NCI-H526 treated with DMSO at 0.1 percent for 48 hours (cell line): ENCODE data around the gene NBEAL2.
A peak's percentile ranks its signal among the peaks of the same experiment; 100 is the strongest.

Experiments
- DNase-seq: peaks from one replicate; lab custom pipeline; 2025; lab: John Stamatoyannopoulos, UW

The NBEAL2 gene

DNA sequence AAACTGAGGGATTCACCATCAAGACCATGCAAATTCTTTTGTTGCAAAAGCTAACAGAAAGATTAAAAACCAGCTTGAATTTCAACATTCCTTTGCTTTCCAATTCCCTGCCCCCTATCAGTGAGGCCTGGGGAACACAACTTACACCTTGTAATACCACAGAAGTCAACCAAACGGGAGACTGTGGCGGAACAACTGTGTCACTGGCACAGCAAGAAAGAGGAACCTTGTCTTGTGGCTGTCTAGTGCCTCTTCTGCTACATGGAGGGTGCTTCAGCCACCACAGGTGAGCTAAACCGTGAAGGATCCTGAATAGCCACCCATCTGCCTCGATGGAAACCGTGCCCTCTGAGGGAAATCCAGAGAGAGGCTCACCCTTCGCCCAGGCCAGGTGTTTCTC is 14.3 kb upstream of the NBEAL2 start:
- DNase-seq = no peak

DNA sequence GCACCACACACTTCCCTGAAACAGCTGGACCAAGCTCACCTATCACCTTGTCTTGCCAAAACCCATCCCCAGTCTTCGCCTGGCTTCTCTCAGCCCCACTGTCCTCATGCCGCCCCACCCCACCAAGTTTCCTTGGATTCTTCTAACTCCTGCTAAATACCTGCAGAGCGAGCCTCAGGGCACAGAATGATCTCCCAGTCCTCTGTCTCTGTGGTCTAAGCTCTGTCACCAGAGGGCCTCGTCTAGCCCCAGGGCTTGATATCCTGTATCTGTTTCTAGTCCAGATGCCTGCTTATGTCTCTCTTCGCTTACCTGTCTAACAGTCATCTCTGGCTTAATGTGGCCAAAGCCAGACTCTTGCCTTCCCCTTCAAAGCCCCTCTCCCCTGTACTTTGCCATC is 12.7 kb upstream of the NBEAL2 start:
- no peak for DNase-seq

DNA sequence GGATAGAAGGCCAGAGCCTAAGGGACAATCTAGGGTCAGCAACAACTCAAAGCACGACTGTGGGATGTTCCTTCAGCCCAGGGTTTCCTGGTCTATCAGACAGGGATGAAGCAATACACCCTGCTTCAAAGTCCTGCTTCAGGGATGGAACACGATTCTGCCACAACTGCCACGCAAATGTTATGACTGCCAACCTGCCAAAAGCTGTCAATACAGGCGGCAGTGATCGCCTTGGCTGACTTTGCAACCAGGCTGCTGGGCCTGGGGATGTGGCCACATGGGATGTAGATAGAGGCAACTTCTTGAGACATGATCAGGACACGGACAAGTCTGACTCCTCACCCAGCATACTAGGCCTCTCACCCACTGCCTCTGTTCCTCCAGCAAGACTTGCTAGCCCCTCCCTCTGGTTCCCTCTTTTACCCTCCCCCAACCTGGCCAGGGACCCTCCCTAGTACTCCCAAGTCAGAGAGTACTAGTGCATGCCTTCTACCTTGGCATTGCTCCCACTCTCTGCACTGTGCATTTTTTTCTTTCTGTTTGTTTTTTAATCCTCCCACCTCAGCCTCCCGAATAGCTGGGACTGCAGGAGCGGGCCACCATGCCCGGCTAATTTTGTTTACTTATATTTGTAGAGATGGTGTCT is 10.6 kb upstream of the NBEAL2 start:
- no peak for DNase-seq

DNA sequence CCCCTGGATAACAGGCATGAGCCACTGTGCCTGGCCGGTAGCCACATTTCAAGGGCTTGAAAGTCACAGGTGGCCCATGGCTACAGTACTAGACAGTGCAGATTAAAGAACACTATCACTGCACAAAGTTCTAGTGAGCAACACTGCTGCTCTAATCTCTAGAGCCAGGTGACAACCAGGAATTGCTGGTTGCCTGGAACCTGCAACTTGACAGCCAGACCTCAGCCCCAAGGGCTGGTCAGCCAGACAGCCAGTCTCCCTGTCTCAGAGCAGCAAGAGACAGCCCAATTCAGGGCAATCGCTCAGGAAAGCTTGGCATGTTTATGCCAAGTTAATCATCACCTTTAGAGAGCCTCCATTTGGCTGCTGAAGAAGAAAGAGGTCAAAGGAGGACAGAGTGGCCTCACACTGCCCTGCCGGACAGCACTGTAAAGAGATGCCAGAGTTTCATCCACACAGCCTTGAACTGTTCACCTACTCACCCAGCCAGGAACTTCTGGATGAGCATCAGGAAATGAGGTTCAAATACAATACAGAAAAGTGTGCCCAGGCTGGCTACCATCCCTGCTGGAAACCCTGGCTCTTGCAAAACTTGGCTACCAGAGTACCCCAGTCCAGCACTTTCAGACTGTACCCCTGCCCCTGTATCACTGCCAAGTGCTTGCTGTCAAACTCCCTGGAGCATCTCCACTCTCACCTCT is 8.9 kb upstream of the NBEAL2 start:
- DNase-seq = no peak

DNA sequence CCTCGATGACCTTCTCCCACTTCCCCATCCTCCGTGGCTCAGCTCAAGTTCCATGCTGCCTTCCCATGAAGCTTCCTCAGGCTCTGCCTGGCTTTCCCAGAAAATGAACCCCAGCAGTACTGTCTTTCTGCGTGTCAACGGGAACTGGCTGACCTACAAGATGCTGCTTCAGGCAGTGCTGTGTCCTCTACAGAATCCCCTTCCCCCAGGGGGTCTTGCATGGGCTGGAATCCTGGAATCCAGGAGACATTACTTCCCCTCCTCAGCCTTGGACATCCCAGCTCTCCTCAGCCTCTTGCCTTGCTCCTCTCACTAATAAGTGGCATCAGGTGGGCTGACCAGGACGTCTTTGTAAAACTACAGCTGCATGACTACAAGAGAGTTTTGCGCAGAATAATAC is 8.3 kb upstream of the NBEAL2 start:
- DNase-seq = no peak

DNA sequence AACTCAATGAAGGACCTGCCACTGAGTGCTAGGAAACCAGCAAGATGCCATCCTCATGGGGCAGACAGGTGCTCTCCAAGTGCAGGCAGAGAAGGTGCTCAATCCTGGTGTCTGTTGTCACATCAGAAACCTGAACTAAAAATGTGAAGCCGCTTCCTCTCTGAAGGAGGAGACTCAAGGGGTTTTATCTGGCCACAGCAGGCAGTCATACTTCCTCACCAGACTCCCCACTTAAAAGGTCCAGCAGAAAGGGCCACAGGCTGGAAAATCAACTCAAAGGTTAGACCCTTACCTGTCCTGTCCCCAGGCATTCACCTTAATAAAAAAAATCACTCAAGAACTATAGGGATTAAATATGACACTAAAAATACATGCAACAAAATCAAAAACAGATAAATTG is 7.7 kb upstream of the NBEAL2 start:
- DNase-seq = no peak

DNA sequence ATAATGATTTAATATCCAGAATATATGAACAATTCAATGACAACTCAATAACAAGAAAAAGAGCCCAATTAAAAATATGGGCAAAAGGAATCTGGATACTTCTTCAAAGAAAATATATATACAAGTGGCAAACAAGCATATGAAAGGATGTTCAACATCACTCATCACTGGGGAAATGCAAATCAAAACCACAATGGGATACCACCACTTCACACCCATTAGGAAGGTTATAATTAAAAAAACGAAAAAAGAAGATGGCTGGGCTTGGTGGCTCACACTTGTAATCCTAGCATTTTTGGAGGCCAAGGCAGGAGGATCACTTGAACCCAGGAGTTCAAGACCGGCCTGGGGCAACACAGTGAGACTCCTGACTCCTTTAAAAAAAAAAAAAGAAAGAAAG is 7.1 kb upstream of the NBEAL2 start:
- no peak for DNase-seq

DNA sequence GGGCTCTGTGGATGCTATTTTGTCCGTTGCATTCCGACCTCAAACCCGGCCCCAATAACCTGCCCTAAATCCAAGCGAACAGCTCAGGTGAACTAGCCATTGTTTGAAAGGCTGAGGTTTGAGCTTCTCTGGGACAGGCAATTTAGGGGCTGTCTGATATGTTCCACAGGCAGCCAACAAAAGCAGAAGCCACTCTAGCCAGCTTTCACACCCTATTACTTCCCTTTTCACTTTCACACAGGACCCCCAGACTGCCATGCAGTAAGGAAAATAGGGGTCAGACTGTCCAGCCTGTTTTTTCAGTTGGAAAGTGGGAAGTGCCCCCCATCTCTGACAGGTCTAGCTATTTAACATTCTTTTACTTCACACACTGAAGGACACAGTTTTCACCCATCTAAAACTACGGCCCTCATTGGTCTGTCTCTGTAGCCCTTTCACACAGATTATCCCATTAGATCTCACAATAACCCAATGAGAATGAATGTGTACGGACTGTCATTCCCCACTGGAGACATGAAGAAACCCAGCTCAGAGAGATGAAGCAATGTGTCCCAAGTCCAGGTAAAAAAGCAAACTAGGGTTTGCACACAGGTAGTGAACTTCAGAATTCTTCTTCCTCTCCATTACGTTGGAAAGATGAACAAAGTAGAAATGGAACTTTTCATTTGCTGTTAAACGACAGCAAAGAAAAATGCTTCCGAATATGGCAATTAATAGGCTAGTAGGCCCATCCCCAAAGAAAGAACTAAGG is 4.9 kb upstream of the NBEAL2 start:
- no peak for DNase-seq

DNA sequence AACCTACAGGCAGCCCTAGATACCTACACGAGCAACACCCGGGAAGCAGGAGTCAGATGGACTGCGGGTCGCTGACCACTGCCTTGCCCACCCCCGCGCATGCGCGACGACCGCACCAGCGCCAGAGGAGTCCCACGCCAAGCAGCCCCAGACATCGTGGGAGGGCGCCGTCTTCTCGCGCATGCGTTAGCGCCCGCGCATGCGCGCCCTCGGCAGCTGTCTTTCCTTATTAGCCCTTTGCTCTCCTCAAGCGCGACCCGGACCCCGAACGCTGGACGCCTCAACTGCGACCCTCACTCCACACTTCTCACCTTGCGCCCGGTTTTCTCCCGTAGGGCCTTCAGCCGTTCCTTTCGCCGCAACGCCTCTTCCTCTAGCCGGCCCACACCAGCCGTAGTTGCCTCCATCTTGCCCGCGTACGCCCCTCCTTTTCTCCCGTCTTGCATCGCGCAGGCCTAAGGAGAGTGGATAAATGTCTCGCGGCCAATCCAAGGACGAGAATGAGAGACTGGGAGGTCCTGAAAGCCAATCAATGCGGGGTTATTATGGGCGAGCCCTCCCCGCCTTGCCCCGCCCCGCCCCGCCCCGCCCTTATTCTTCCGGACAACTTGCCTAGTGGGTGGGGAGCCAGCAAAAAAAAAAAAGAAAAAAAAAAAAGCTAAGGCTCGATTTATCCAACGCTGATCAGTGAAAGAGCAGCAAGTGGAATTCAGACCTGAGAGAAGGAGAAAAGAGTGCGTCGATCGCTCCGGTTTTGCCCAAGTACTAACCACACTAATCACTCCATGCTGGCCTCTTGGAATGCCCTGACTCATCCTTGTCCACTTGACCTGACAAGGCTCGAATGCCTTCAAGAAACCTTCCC is 2.9 kb upstream of the NBEAL2 start, which contains the start of gene CCDC12:
TSS of gene CCDC12 (minus strand) at position 420 of the 865 bp plus-strand sequence. CDS start at position 407, 13 bp downstream.
- DNase-seq = peak; percentile 96

DNA sequence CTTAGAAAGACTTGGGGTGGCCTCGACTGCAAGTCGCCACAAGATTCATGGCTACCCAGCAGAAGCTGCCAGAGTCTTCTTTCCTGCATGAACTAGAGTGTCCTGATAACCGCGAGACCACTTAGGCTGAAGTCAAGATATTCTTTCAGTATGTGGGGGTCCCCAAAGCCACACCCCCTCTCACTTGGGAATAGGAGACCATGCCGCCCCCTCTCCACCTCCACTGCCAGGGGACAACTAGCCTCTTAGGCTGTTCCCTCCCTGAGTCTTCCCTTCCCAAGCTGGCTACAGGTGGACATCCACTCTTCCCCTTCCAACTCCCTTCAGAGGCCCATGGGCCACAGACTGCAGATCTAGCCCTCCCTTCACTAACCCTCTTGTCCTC is 1.7 kb upstream of the NBEAL2 start:
- no peak for DNase-seq

DNA sequence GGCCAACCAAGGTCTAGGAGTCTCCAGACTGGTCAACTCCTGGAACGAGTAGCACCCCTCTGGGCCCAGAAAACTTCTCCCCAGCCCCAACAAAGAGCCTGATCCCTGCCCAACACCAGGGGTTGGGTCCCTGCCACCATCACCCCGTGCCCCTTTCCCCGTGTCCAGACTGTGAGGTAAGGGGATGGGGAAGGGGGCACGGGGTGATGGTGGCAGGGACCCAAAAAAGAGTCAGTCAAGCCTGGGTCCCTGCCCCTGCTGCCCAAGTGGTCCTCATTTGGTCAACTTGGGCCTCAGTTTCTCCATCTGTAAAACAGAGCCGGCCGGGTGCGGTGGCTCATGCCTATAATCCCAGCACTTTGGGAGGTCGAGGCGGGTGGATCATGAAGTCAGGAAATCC is 1.1 kb upstream of the NBEAL2 start:
- no peak for DNase-seq

DNA sequence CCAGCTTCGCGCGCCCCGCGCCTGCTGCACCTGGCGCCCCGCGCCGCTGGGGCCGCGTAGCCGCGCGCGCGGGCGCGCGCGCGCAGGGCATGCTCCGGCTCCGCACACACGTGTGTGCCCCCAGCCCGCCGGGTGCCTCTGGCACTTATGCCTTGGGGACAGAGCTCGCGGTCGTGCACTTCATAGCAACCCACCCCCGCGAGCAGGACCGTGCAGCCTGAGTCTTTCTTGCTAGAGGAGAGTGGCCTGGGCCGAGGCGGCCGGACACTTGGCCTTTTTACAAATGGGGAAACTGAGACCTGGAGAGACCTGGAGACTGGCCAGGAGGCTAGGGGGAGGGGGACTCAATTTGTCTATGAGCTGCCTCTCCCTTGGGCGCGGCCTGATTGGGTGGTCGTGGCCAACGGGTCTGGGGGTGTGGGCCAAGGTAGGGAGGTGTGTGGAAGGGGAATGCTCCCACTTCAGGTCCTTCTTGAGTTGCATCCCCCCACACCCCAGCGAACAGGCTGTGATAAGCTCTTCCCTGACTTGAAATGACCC is 562 bp downstream of the NBEAL2 start:
- no peak for DNase-seq

DNA sequence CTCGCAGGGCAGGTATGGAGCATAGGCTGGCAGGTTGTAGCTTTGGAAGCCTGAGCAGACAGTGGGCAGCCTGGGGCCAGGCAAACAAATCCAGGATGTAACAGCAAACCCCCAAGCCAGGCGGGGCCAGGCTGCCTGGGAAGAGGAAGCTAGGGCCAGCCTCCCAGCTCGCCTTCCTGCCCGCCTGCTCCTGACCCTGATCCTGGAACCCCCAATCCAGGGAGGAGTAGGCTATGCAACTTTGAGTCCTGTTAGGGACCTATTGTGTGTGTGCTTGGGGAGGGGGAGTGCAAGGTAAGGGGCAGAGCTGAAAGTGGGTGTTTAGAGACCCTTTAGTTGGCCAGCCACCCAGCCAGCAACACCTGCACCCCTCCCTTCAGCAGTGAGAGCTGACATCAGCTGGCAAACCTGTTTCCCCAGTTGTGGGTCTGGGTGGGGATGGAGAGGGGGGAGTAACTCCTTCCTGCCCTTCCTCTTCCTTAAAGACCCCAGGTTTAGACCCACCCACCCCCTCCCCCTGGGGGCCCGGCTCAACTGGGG is 2.5 kb downstream of the NBEAL2 start:
- no peak for DNase-seq

DNA sequence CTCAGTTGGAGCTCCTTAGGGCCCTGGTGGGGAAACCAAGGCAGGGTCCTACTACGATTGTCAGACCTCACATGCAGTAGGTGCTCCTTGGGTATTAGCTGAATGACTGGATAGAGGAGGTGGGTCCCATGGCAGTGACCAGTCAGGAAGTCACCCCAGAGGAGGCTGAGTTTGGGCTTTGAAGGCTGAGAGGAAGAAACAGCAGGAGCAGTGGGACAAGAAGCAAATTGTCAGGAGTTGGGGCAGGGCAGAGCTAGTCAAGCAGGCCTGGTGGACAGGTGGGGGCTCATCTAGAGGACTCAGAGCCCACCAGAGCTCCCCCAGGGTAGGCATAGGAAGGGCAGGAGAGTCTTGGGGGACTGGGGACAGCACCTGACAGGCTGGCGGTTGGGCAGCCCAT is 3.1 kb downstream of the NBEAL2 start:
- DNase-seq = no peak

DNA sequence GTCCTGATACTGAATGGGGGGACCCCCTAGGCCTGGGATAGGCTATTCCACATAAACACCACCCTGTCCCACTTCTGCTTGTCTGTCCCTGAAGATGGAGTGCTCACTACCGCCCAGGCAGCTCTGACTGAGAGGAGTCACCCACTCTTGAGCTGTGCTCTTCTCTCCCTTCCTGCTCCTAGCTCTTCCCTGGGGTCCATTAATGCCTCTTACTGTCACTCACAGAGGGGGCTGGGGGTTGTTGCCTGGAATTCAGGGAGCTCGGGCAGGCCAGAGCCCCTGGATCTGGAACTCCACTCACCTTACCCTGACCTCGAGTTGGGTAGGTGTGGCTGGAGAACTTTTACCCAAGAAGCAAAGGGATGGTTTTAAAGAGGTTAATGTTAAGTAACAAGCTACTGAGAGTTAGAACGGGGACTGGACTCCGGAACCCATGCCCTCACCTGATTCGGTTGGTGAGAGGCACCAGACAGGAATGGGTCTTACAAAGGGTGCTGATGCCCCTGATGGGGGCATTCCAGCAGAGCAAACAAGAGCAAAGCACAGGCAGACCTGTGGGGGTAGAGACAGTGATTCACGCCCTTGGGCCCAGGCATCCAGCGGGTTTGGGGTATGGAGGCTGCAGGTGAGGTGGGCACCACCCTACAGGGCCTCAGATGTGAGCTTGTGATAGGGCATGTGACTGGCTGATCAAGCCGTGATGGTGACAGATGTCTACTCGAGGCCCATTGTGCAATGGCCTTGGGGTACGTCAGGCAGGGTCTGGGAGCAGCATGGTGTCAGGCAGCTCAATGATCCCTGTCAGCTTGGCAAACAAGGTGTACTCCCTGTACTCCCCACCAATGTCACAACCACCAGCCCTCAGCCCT is 5.4 kb downstream of the NBEAL2 start:
- no peak for DNase-seq

DNA sequence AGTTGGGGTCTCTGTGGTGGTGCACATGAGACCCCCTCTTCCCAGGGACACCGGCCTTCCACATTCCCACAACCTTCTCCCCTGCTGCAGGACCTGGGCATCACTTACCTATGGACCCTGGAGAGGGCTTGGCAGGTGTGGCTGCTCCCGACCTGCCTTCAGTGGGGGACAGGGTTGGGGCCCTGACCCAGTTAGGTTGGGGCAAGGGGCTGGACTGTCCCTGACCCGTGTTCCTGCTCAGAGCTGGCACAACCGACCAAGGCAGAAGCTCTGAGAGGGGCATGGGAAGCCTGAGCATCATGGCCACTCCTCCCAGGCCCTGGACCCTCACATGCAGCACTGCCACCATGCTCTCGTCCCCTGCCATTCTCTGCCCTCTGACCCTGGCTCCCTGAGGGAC is 6.1 kb downstream of the NBEAL2 start:
- no peak for DNase-seq

DNA sequence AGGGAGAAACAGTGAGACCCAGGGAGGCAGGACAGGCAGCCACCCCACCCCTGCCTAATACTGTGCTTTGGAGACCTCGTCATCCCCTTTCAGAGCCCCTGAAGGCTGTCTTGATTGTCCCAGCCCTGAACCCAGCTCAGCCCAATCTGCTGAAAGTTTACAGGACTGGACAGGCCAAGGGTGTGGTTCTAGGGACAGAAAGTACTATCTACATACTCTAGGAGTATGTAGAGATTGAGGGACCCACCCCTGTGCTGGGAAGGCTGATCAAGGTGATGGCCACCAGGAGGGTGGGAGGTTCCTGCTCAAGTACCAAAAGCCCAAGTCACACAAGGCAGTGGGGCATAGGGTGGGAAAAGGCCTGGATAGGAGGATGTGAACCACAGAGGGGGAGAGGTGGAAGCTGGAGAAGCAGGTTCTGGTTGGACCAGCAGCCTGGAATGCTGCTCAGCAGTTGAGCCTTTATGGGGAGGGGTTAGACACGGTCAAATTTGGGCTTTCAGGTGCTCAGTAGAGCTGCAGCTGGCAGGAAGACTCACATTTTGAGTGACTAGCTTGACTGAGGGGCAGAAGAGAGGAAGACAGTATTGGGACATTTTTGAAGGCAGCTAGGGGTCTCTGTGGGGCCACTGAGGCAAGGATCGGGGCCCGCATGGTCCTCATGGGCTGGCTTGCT is 6.7 kb downstream of the NBEAL2 start:
- DNase-seq = no peak

DNA sequence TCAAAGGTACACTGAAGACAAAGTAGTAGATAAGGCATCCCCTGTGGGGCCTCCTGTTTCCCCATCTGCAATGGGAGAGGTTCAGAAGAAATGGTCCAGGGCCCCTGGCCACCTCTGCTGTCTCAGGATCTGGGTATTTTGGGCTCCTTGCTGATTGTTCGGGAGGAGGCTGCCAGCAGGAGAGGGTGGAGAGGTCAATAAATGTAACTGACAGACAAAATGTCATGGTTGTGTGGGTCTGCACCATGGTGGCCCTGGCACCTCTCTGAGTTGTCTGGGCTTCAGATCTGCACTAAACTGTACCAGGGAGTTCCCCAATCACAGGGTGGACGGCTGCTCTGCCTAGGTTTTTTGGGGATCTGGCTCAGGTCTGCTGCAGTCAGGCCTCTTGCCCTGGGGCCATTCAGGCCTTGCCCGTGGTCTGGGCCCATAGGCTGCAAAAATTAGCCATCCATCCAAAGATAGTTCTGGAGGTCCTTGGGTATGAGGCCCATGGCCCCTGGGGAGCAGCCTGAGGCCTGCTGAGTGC is 7.4 kb downstream of the NBEAL2 start:
- no peak for DNase-seq

DNA sequence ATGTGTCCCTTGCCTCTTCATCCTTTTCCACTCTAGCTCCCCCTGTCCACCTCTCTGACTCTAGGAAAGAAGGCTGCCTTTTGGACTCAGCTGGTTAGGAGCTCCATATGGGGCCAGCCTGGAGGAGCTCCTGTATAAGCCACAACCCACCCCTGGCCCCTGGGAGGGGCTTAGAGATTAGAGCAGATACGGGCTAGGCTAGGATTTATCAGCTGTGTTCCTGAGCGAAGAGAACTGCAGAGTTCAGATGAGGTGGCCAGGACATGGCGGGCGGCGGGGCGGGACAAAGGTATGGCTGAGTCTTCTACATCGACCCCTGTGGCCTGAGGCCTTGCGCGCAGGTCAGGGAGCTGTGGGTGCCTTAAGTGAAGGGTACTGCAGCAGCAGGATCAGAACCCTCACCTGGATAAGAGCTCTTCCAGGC is 7.9 kb downstream of the NBEAL2 start:
- no peak for DNase-seq
